ENCODE results near the gene CCSER2. TPM values are rescaled to one million over a fixed set of nuclear protein-coding genes. Genes with fewer than 3 reads are reported as not detected.

The CCSER2 gene
- polyA plus RNA-seq, 3 donors, result 7.4 to 23.3 (median 14.3) TPM

- no peaks in the 10 kb centered on the region for H3K27me3 ChIP-seq (ENCODE audit: control insufficient read depth in 2 of 2, insufficient read depth in 2 of 2, low read length in 2 of 2)
- Mint-ChIP-seq H3K4me1 (no peaks in the 10 kb centered on the region), H3K27ac (no peak overlapping the region), H3K9me3 (no peaks in the 10 kb centered on the region), H3K4me3 (no peak overlapping the region), H3K27me3 (ENCODE audit: low read depth in 3 of 3) (peaks cover 0 to 1% (median 0%) of the 10 kb centered on the region in 3 donors), H3K36me3 (peaks cover 11 to 15% of the 10 kb centered on the region in 2 donors)
- no peak for TF ChIP-seq CTCF (IDR thresholded peaks at IDR 0.05)
- H3K9me3 ChIP-seq (replicated peaks in 1 of 2; ENCODE audit: control insufficient read depth in 1 of 2, insufficient read depth in 1 of 2, low read length in 2 of 2), result no peaks in the 10 kb centered on the region
- no peak for DNase-seq
- no peak overlapping the region for H3K4me3 ChIP-seq (replicated peaks in 1 of 3; ENCODE audit: low read depth in 2 of 3, low read length in 3 of 3)
- intact Hi-C loops (cut with micrococcal nuclease), result loop anchor here in 1 of 2 donors (10.0 kb wide), 1 partner anchor 46 kb away; no protein-coding TSS in a partner anchor
- no peak overlapping the region for H2AFZ ChIP-seq (ENCODE audit: insufficient read depth, low read depth, low read length, poor library complexity, severe bottlenecking)
- WGBS (ENCODE audit: insufficient coverage), result no CpG with 5 or more reads among the region's 1 CpG
- H3K4me2 ChIP-seq (replicated peaks; ENCODE audit: extremely low read depth, low read length, poor library complexity, severe bottlenecking), result no peak overlapping the region
- H4K20me1 ChIP-seq (ENCODE audit: insufficient read depth, low read length), result no peaks in the 10 kb centered on the region
- H3K36me3 ChIP-seq (replicated peaks in 1 of 2; ENCODE audit: control insufficient read depth in 1 of 2, insufficient read depth in 2 of 2, low read length in 2 of 2), result peaks cover 6 to 8% of the 10 kb centered on the region in 2 donors
- H3K79me2 ChIP-seq (ENCODE audit: insufficient read depth, low read length), result no peaks in the 10 kb centered on the region
- H3K9ac ChIP-seq (ENCODE audit: insufficient read depth, low read length, poor library complexity, severe bottlenecking), result no peak overlapping the region
- no peaks in the 10 kb centered on the region for H3K4me1 ChIP-seq (ENCODE audit: control insufficient read depth in 1 of 2, insufficient read depth in 2 of 2, low read length in 2 of 2)
- H3K27ac ChIP-seq (ENCODE audit: low read depth in 1 of 2, low read length in 2 of 2), result no peak overlapping the region
Observed at GRCh38 chr10:84478679-84479078, 150.3 kb downstream of the CCSER2 start.

GRCh38 chr10:84484541-84484940 is 156.2 kb downstream of the CCSER2 start:
- H3K27me3 Mint-ChIP-seq (ENCODE audit: low read depth in 3 of 3), result no peaks in the 10 kb centered on the region
- Histone ChIP-seq H3K4me2 (replicated peaks; ENCODE audit: extremely low read depth, low read length, poor library complexity, severe bottlenecking) (no peak overlapping the region), H3K27ac (ENCODE audit: low read depth in 1 of 2, low read length in 2 of 2) (no peak overlapping the region), H3K27me3 (ENCODE audit: control insufficient read depth in 2 of 2, insufficient read depth in 2 of 2, low read length in 2 of 2) (no peaks in the 10 kb centered on the region), H3K9me3 (replicated peaks in 1 of 2; ENCODE audit: control insufficient read depth in 1 of 2, insufficient read depth in 1 of 2, low read length in 2 of 2) (no peaks in the 10 kb centered on the region), H4K20me1 (ENCODE audit: insufficient read depth, low read length) (no peaks in the 10 kb centered on the region), H2AFZ (ENCODE audit: insufficient read depth, low read depth, low read length, poor library complexity, severe bottlenecking) (no peak overlapping the region), H3K36me3 (replicated peaks in 1 of 2; ENCODE audit: control insufficient read depth in 1 of 2, insufficient read depth in 2 of 2, low read length in 2 of 2) (no peaks in the 10 kb centered on the region), H3K4me3 (replicated peaks in 1 of 3; ENCODE audit: low read depth in 2 of 3, low read length in 3 of 3) (no peak overlapping the region), H3K4me1 (ENCODE audit: control insufficient read depth in 1 of 2, insufficient read depth in 2 of 2, low read length in 2 of 2) (no peaks in the 10 kb centered on the region), H3K9ac (ENCODE audit: insufficient read depth, low read length, poor library complexity, severe bottlenecking) (no peak overlapping the region), H3K79me2 (ENCODE audit: insufficient read depth, low read length) (no peaks in the 10 kb centered on the region)
- peaks cover 4 to 17% of the 10 kb centered on the region in 2 donors for H3K36me3 Mint-ChIP-seq
- no peak overlapping the region for H3K27ac Mint-ChIP-seq
- H3K4me1 Mint-ChIP-seq, result no peaks in the 10 kb centered on the region
- intact Hi-C loops (cut with micrococcal nuclease), result no loop called here
- TF ChIP-seq CTCF (IDR thresholded peaks at IDR 0.05), result no peak
- H3K9me3 Mint-ChIP-seq, result peaks cover 0 to 11% (median 5%) of the 10 kb centered on the region in 7 donors
- H3K4me3 Mint-ChIP-seq, result no peak overlapping the region
- no peak for DNase-seq
- no CpG with 5 or more reads among the region's 2 CpGs for WGBS (ENCODE audit: insufficient coverage)

Measured in CD14-positive monocyte (primary cell).